Natural killer cell (primary cell): Measurements from ENCODE around the gene SATB2. TPM values are rescaled to one million over a fixed set of nuclear protein-coding genes. Genes with fewer than 3 reads are reported as not detected.

ENCODE experiments used
- ATAC-seq, 3 donors: fragments of 150-1000 bp in 2 of 3; fragments of 200-7000 bp in 1 of 3; cut with Tn5 transposase; 1 replicate in 1 of 3; 2 replicates in 2 of 3; pipeline ENCODE4 v1.10.0; 2021; ENCODE audit warnings: mild to moderate bottlenecking in 2 of 3, moderate library complexity in 2 of 3
- DNase-seq, 2 donors: peaks; one replicate each; pipeline versions ENCODE4 v3.0.0 to v3.0.0-alpha.2; 2013 to 2021; ENCODE audit warnings: mixed read lengths in 1 of 2
- H3K27ac ChIP-seq: one replicate; pipeline ENCODE4 v1.5.1; 2013; ENCODE audit warnings: mild to moderate bottlenecking, low read length
- H3K27me3 ChIP-seq: one replicate; pipeline ENCODE4 v1.6.1; 2013; ENCODE audit warnings: low read length; ENCODE audit not compliant: control insufficient read depth, insufficient read depth
- H3K36me3 ChIP-seq: one replicate; pipeline ENCODE4 v1.6.1; 2013; ENCODE audit warnings: low read length; ENCODE audit not compliant: control insufficient read depth, insufficient read depth
- H3K4me1 ChIP-seq: one replicate; pipeline ENCODE4 v1.6.1; 2013; ENCODE audit warnings: low read length; ENCODE audit not compliant: control insufficient read depth, insufficient read depth
- H3K4me3 ChIP-seq: one replicate; pipeline ENCODE4 v1.5.1; 2013; ENCODE audit warnings: low read length
- H3K9me3 ChIP-seq: one replicate; pipeline ENCODE4 v1.6.1; 2013; ENCODE audit warnings: low read length; ENCODE audit not compliant: control insufficient read depth, insufficient read depth
- H3K27ac Mint-ChIP-seq, 2 donors: one replicate each; pipeline ENCODE4 v1.8.0; 2022; ENCODE audit warnings: mild to moderate bottlenecking in 2 of 2, mixed read lengths in 2 of 2, moderate library complexity in 1 of 2
- H3K27me3 Mint-ChIP-seq, 2 donors: one replicate each; pipeline ENCODE4 v1.8.0; 2022; ENCODE audit warnings: low read depth in 2 of 2, mixed read lengths in 2 of 2
- H3K36me3 Mint-ChIP-seq: one replicate; pipeline ENCODE4 v1.8.0; 2022; ENCODE audit warnings: mixed read lengths
- H3K4me1 Mint-ChIP-seq, 2 donors: one replicate each; pipeline ENCODE4 v1.8.0; 2022; ENCODE audit warnings: mixed read lengths in 2 of 2
- H3K4me3 Mint-ChIP-seq: one replicate; pipeline ENCODE4 v1.8.0; 2022; ENCODE audit warnings: mild to moderate bottlenecking, moderate library complexity, mixed read lengths
- H3K9me3 Mint-ChIP-seq, 2 donors: one replicate each; pipeline ENCODE4 v1.8.0; 2022; ENCODE audit warnings: mixed read lengths in 2 of 2
- CTCF ChIP-seq: fragments of 200-600 bp; IDR thresholded peaks from one replicate; pipeline ENCODE4 v1.8.0; 2022; ENCODE audit warnings: antibody characterized with exemption
- WGBS: methylation state at CpG from one replicate; pipeline ENCODE4 v1.1.7; 2013; ENCODE audit warnings: missing lambda C conversion rate; ENCODE audit not compliant: insufficient coverage; 5-methylcytosine and 5-hydroxymethylcytosine counted together
- intact Hi-C: fragments of 100-400 bp; cut with micrococcal nuclease; formaldehyde crosslinking; loops from one replicate; pipeline ENCODE4 v1.14.2; 2022
- total RNA-seq, 4 donors: library from RNA; stranded (reverse); fragments of 120-200 nt in 1 of 4; gene quantifications; one replicate each; pipeline versions ENCODE4 v1.2.3 to v1.2.4, GENCODE V29; 2013 to 2022

The SATB2 gene
- total RNA-seq, 3 donors from 2014 or later (not counting 1 experiment from before 2014, with no cell fraction given) = 0.73 to 2.8 (median 0.79) TPM

- H3K9me3 ChIP-seq = no peaks in the 10 kb centered on the region
- no peaks in the 10 kb centered on the region for H3K4me1 Mint-ChIP-seq
- H3K36me3 ChIP-seq = no peaks in the 10 kb centered on the region
- intact Hi-C loops = no loop called here
- H3K4me3 Mint-ChIP-seq = no peak overlapping the region
- no peak overlapping the region for H3K4me3 ChIP-seq
- H3K27me3 Mint-ChIP-seq = no peaks in the 10 kb centered on the region
- no peak overlapping the region for H3K27ac ChIP-seq
- 69% methylated on average over 6 of the region's 6 CpGs for WGBS
- H3K27me3 ChIP-seq = no peaks in the 10 kb centered on the region
- H3K36me3 Mint-ChIP-seq = no peaks in the 10 kb centered on the region
- H3K4me1 ChIP-seq = no peaks in the 10 kb centered on the region
- H3K27ac Mint-ChIP-seq = no peak overlapping the region
- peaks cover 0 to 3% of the 10 kb centered on the region in 2 donors for H3K9me3 Mint-ChIP-seq
- DNase-seq (no peak), ATAC-seq (no peak)
- TF ChIP-seq CTCF = no peak
Observed at GRCh38 chr2:199370150-199370780, 87.5 kb downstream of the SATB2 start.

- Histone ChIP-seq H3K4me3 (no peak overlapping the region), H3K36me3 (no peaks in the 10 kb centered on the region), H3K4me1 (no peaks in the 10 kb centered on the region), H3K9me3 (no peaks in the 10 kb centered on the region), H3K27ac (no peak overlapping the region), H3K27me3 (no peaks in the 10 kb centered on the region)
- no peak for ATAC-seq
- Mint-ChIP-seq H3K27me3 (no peaks in the 10 kb centered on the region), H3K4me1 (no peaks in the 10 kb centered on the region), H3K36me3 (no peaks in the 10 kb centered on the region), H3K4me3 (no peak overlapping the region), H3K27ac (no peak overlapping the region), H3K9me3 (peaks cover 0 to 3% of the 10 kb centered on the region in 2 donors)
- no peak for TF ChIP-seq CTCF
- DNase-seq = no peak
- 15% methylated on average over 2 of the region's 2 CpGs for WGBS
- intact Hi-C loops = no loop called here
Observed at GRCh38 chr2:199366406-199366805, 91.3 kb downstream of the SATB2 start.

- peaks cover 5 to 6% of the 10 kb centered on the region in 2 donors for H3K9me3 Mint-ChIP-seq
- Histone ChIP-seq H3K27me3 (no peaks in the 10 kb centered on the region), H3K27ac (no peak overlapping the region), H3K36me3 (no peaks in the 10 kb centered on the region), H3K4me1 (no peaks in the 10 kb centered on the region), H3K9me3 (no peaks in the 10 kb centered on the region), H3K4me3 (no peak overlapping the region)
- WGBS = 83% methylated on average over 2 of the region's 3 CpGs
- no peak overlapping the region for H3K4me3 Mint-ChIP-seq
- no peaks in the 10 kb centered on the region for H3K27me3 Mint-ChIP-seq
- intact Hi-C loops = no loop called here
- H3K4me1 Mint-ChIP-seq = no peaks in the 10 kb centered on the region
- TF ChIP-seq CTCF = no peak
- ATAC-seq (no peak), DNase-seq (no peak)
- H3K27ac Mint-ChIP-seq = no peak overlapping the region
- no peaks in the 10 kb centered on the region for H3K36me3 Mint-ChIP-seq
Observed at GRCh38 chr2:199364153-199364552, 93.6 kb downstream of the SATB2 start.

GRCh38 chr2:199356412-199356811 is 101.3 kb downstream of the SATB2 start:
- TF ChIP-seq CTCF = no peak
- Histone ChIP-seq H3K27me3 (no peaks in the 10 kb centered on the region), H3K9me3 (no peaks in the 10 kb centered on the region), H3K4me3 (no peak overlapping the region), H3K27ac (no peak overlapping the region), H3K4me1 (no peaks in the 10 kb centered on the region), H3K36me3 (no peaks in the 10 kb centered on the region)
- H3K4me3 Mint-ChIP-seq = no peak overlapping the region
- H3K27me3 Mint-ChIP-seq = no peaks in the 10 kb centered on the region
- H3K9me3 Mint-ChIP-seq = peaks cover 2 to 6% of the 10 kb centered on the region in 2 donors
- DNase-seq (no peak), ATAC-seq (no peak)
- intact Hi-C loops = no loop called here
- no peak overlapping the region for H3K27ac Mint-ChIP-seq
- H3K4me1 Mint-ChIP-seq = no peaks in the 10 kb centered on the region
- WGBS = 91% methylated on average over 4 of the region's 5 CpGs
- no peaks in the 10 kb centered on the region for H3K36me3 Mint-ChIP-seq
